Mucosa of descending colon (tissue), 3 donors: ENCODE data around the gene LRRC70. TPM values are rescaled to one million over a fixed set of nuclear protein-coding genes. Genes with fewer than 3 reads are reported as not detected.

Source experiments
- ATAC-seq: fragments of 200-7000 bp; cut with Tn5 transposase; one replicate; pipeline ENCODE4 v1.9.1; 2020; ENCODE audit warnings: mild to moderate bottlenecking, moderate library complexity
- DNase-seq, 3 donors: peaks; one replicate each; pipeline ENCODE4 v3.0.0-alpha.2; 2020
- H3K36me3 ChIP-seq: fragments of 200-600 bp; one replicate; pipeline ENCODE4 v1.8.0; 2021; ENCODE audit warnings: low read depth, mild to moderate bottlenecking
- H3K4me1 ChIP-seq: fragments of 200-600 bp; one replicate; pipeline ENCODE4 v1.8.0; 2021; ENCODE audit warnings: low read depth, mild to moderate bottlenecking
- H3K4me3 ChIP-seq: fragments of 200-600 bp; one replicate; pipeline ENCODE4 v1.8.0; 2021; ENCODE audit warnings: mild to moderate bottlenecking
- H3K9me3 ChIP-seq: fragments of 200-600 bp; one replicate; pipeline ENCODE4 v1.8.0; 2021; ENCODE audit warnings: mild to moderate bottlenecking
- CTCF ChIP-seq: fragments of 200-600 bp; IDR thresholded peaks from one replicate; pipeline ENCODE4 v1.8.0; 2022; ENCODE audit warnings: antibody characterized with exemption, mild to moderate bottlenecking
- intact Hi-C, 2 donors: fragments of 100-400 bp; cut with DNase I in 1 of 2; cut with micrococcal nuclease in 1 of 2; formaldehyde crosslinking; loops; one replicate each; pipeline versions ENCODE4 v1.11.0 to v1.11.1; 2022; cut with DNase I, micrococcal nuclease
- long read RNA-seq, 2 donors: library from polyadenylated mRNA; unstranded; transcript quantifications; one replicate each; pipeline ENCODE4 v2.0.0, GENCODE V29; 2019 to 2021
- total RNA-seq, 3 donors: library from RNA; stranded (reverse); fragmentation: NEBNext Ultra II Directional in 2 of 3; extraction: Animal tissue kit (Norgen Biotek cat#: 25700) in 2 of 3; gene quantifications; one replicate each; pipeline versions ENCODE4 v1.2.1 to v1.2.4, GENCODE V29; 2021 to 2023
- donor health status: DM: no; HTN: no; CAD: no; lungs with moderate emphysema.
- donor health status: DM: no; HTN: no; CAD: no.
- donor health status: DM: no; HTN: yes; CAD: no.

The LRRC70 gene
- total RNA-seq: 1 to 10 TPM in 2 of 3 donors, under 1 TPM in 1; 0.75 to 2.8 (median 1.4) TPM
- long read RNA-seq, donor 1: 0 reads
- long read RNA-seq, donor 2: 0 reads

- DNase-seq: no peak
- TF ChIP-seq CTCF: no peak
- intact Hi-C loops: no loop called here
- ATAC-seq: peak; percentile 37
- Histone ChIP-seq H3K4me3 (no peak within 1 kb of the TSS), H3K9me3 (no peaks in the 10 kb centered on the region), H3K4me1 (no peaks in the 10 kb centered on the region), H3K36me3 (no peaks in the 10 kb centered on the region)
These were observed at the start of gene LRRC70 for GRCh38 chr5:62578540-62578939. LRRC70 (plus strand) TSS chr5:62578819; CDS start chr5:62579439, 620 bp downstream.

GRCh38 chr5:62533597-62533996 is 45.0 kb upstream of the LRRC70 start:
- intact Hi-C loops: no loop called here
- DNase-seq: no peak
- no peak for TF ChIP-seq CTCF
- ATAC-seq: no peak
- H3K4me1 ChIP-seq: no peaks in the 10 kb centered on the region
- no peaks in the 10 kb centered on the region for H3K36me3 ChIP-seq
- H3K4me3 ChIP-seq: no peak overlapping the region
- H3K9me3 ChIP-seq: no peaks in the 10 kb centered on the region

- no peak for DNase-seq
- intact Hi-C loops: no loop called here
- Histone ChIP-seq H3K36me3 (no peaks in the 10 kb centered on the region), H3K4me3 (no peak overlapping the region), H3K9me3 (no peaks in the 10 kb centered on the region), H3K4me1 (no peaks in the 10 kb centered on the region)
- ATAC-seq: no peak
- TF ChIP-seq CTCF: no peak
These were observed 44.0 kb upstream of the LRRC70 start for GRCh38 chr5:62534461-62535236.

DNA sequence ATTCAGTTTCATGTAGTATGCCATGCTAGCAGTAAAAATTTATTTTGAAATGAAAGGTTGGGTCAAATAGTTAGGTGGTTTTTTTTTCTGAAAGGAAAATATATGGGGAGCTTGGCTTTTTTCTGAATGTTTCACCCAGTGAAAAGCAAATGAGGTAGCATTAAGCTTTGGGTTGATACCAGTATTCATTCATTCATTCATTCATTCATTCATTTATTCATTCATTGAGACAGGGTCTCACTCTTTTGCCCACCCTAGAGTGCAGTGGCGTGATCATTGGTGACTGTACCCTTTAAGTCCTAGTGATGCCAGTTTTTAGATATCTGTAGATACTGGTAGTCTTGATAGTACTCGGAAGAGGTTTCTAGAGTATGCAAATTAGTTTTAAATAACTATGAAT is 42.4 kb upstream of the LRRC70 start:
- H3K36me3 ChIP-seq: no peaks in the 10 kb centered on the region
- no peak for DNase-seq
- no peak overlapping the region for H3K4me3 ChIP-seq
- no peak for ATAC-seq
- no peaks in the 10 kb centered on the region for H3K4me1 ChIP-seq
- H3K9me3 ChIP-seq: no peaks in the 10 kb centered on the region
- intact Hi-C loops: no loop called here
- TF ChIP-seq CTCF: no peak

DNA sequence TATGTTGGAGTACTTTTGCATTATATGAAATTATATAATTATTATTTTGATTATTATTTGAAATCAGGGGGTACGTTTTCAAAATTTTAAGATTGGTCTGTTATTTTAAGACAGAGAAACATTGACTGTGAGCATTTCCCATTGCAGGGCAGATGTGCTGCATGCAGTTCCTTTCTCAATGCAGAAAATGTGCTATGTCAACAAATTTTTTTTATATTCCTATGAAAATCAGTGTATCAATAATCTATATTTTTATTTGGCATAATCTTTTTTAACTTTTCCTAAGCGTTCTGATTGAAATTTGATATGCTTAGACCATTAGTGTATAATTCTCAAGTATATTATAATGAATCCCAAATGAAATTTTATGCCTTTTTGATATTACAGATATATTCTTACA is 41.8 kb upstream of the LRRC70 start:
- H3K4me3 ChIP-seq: no peak overlapping the region
- no peaks in the 10 kb centered on the region for H3K9me3 ChIP-seq

More for the DNA sequence above, 41.8 kb upstream of the LRRC70 start:
- no peaks in the 10 kb centered on the region for H3K36me3 ChIP-seq
- intact Hi-C loops: no loop called here
- no peak for TF ChIP-seq CTCF
- no peaks in the 10 kb centered on the region for H3K4me1 ChIP-seq
- no peak for DNase-seq
- ATAC-seq: no peak
